Mucosa of descending colon (tissue), 3 donors: ENCODE results near the gene SAMD4A. TPM values are rescaled to one million over a fixed set of nuclear protein-coding genes. Genes with fewer than 3 reads are reported as not detected.

Experiments used
- ATAC-seq: fragments of 200-7000 bp; cut with Tn5 transposase; one replicate; pipeline ENCODE4 v1.9.1; 2020; ENCODE audit warnings: mild to moderate bottlenecking, moderate library complexity
- DNase-seq, 3 donors: peaks; one replicate each; pipeline ENCODE4 v3.0.0-alpha.2; 2020
- H3K36me3 ChIP-seq: fragments of 200-600 bp; one replicate; pipeline ENCODE4 v1.8.0; 2021; ENCODE audit warnings: low read depth, mild to moderate bottlenecking
- H3K4me1 ChIP-seq: fragments of 200-600 bp; one replicate; pipeline ENCODE4 v1.8.0; 2021; ENCODE audit warnings: low read depth, mild to moderate bottlenecking
- H3K4me3 ChIP-seq: fragments of 200-600 bp; one replicate; pipeline ENCODE4 v1.8.0; 2021; ENCODE audit warnings: mild to moderate bottlenecking
- H3K9me3 ChIP-seq: fragments of 200-600 bp; one replicate; pipeline ENCODE4 v1.8.0; 2021; ENCODE audit warnings: mild to moderate bottlenecking
- intact Hi-C, 2 donors: fragments of 100-400 bp; cut with DNase I in 1 of 2; cut with micrococcal nuclease in 1 of 2; formaldehyde crosslinking; loops; one replicate each; pipeline versions ENCODE4 v1.11.0 to v1.11.1; 2022; cut with DNase I, micrococcal nuclease
- total RNA-seq, 3 donors: library from RNA; stranded (reverse); fragmentation: NEBNext Ultra II Directional in 2 of 3; extraction: Animal tissue kit (Norgen Biotek cat#: 25700) in 2 of 3; gene quantifications; one replicate each; pipeline versions ENCODE4 v1.2.1 to v1.2.4, GENCODE V29; 2021 to 2023
- TF ChIP-seq, protein P1 (sequence below): fragments of 200-600 bp; IDR thresholded peaks from one replicate; pipeline ENCODE4 v1.8.0; 2022; ENCODE audit warnings: antibody characterized with exemption, mild to moderate bottlenecking
- donor health status: DM: no; HTN: no; CAD: no; lungs with moderate emphysema.
- donor health status: DM: no; HTN: no; CAD: no.
- donor health status: DM: no; HTN: yes; CAD: no.

Gene SAMD4A
- total RNA-seq, 3 donors from 2014 or later = 14.7 to 82.1 (median 16.5) TPM

DNA sequence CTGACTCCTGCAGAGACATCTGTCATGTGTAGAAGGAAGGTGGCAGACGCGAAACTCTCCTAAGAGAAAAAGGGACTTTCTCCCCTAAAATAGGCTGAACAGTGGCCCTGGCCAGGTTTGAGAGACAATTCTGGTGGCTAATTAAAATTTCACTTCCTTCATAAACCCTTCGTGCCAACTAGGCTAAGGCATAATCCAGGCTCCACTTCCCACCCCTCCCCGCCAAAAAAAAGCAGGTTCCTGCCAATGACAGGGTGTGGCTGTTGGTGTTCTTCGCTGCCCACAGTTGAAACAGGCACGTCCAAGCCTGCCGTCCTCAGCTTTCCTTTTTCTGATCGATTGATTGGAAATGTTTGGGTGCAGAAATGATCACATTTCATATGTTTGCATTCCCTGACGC lies 191.1 kb downstream of the SAMD4A start:
- ATAC-seq (peak; percentile 79), DNase-seq (peak in 2 of 3 donors; percentile 55 to 61)
- no peak overlapping the region for H3K4me3 ChIP-seq
- peaks cover 3% of the 10 kb centered on the region for H3K4me1 ChIP-seq
- intact Hi-C loops = no loop called here
- H3K36me3 ChIP-seq = no peaks in the 10 kb centered on the region
- TF ChIP-seq, protein P1, sequence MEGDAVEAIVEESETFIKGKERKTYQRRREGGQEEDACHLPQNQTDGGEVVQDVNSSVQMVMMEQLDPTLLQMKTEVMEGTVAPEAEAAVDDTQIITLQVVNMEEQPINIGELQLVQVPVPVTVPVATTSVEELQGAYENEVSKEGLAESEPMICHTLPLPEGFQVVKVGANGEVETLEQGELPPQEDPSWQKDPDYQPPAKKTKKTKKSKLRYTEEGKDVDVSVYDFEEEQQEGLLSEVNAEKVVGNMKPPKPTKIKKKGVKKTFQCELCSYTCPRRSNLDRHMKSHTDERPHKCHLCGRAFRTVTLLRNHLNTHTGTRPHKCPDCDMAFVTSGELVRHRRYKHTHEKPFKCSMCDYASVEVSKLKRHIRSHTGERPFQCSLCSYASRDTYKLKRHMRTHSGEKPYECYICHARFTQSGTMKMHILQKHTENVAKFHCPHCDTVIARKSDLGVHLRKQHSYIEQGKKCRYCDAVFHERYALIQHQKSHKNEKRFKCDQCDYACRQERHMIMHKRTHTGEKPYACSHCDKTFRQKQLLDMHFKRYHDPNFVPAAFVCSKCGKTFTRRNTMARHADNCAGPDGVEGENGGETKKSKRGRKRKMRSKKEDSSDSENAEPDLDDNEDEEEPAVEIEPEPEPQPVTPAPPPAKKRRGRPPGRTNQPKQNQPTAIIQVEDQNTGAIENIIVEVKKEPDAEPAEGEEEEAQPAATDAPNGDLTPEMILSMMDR = no peak
- H3K9me3 ChIP-seq = no peaks in the 10 kb centered on the region

DNA sequence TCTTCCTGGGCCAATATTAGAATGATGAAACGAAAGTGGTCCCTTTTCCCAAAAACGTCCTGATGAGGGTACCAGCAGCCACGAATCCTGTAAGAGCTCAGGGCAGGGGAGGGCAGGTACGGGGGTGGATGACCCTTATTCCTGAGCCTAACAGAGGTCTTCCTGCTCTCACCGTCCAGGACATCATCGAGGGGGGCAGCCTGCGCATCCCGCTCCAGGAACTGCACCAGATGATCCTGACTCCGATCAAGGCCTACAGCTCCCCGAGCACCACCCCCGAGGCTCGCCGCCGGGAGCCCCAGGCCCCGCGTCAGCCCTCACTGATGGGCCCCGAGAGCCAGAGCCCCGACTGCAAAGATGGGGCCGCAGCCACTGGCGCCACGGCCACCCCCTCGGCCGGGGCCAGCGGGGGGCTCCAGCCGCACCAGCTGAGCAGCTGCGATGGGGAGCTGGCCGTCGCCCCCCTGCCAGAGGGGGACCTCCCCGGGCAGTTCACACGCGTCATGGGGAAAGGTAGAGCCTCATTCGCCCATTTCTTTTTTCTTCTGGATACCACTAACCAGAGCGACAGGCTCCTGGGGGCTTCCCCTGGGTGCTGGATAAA lies 193.2 kb downstream of the SAMD4A start:
- H3K36me3 ChIP-seq = no peaks in the 10 kb centered on the region
- no peak overlapping the region for H3K4me3 ChIP-seq
- DNase-seq (no peak), ATAC-seq (no peak)
- peaks cover 3% of the 10 kb centered on the region for H3K4me1 ChIP-seq
- intact Hi-C loops = no loop called here
- TF ChIP-seq, protein P1 = no peak
- H3K9me3 ChIP-seq = no peaks in the 10 kb centered on the region

DNA sequence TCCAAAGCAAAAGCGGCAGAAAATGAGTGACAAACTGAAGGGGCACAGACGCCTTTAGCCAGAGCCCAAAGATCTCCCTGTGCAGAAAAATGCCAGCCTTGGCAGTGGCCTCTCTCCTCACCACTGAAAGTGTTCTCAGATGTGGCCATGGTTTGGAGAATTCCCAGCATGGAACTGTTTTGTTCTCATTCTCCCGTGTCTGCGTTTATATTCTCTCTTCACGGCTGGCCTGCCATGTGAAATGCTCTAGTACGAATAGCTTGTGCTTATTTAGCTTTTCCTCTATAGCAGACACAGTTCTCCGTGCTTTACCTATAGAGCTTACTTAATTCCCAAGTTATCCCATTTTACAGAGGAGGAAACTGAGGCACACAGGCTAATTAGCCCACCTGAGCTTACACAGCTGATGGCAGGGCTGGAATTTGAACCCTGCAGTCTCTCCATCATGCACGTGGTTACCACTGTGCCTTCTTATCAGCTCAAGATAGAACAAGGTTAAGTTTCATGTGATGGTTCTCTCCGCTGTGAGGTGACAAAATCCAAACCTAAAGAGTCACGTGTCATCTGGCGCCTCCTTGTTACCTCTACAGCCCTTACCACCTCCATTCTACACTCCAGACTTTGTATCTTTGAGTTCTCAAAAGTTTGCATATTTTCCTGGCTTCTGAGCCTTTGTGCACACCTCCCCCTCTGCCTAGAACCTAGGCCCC lies 194.1 kb downstream of the SAMD4A start:
- Histone ChIP-seq H3K4me3 (no peak overlapping the region), H3K36me3 (no peaks in the 10 kb centered on the region), H3K9me3 (no peaks in the 10 kb centered on the region), H3K4me1 (peaks cover 3% of the 10 kb centered on the region)
- TF ChIP-seq, protein P1 = no peak
- intact Hi-C loops = no loop called here
- no peak for DNase-seq
- ATAC-seq = no peak

DNA sequence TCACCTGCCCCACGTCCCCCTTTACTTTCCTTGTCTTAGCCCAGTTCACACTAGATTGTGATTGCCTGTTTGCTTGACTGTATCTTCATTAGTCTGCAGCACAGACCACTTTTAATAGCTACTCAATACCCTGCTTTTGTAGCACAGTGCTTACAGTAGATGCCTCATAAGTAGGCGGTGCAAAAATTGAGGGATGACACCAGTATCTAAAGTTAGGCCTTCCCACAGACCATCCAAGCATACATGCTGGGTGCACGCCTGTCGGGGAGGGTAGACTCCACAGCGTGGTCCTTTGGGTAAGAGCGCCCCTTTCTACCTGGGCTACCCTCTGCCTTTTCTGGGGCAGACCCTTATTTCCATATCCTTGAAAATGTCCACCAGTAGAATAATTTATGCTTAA lies 194.9 kb downstream of the SAMD4A start:
- Histone ChIP-seq H3K9me3 (no peaks in the 10 kb centered on the region), H3K36me3 (no peaks in the 10 kb centered on the region), H3K4me3 (no peak overlapping the region), H3K4me1 (peaks cover 3% of the 10 kb centered on the region)
- intact Hi-C loops = no loop called here
- TF ChIP-seq, protein P1 = no peak
- no peak for ATAC-seq
- no peak for DNase-seq

DNA sequence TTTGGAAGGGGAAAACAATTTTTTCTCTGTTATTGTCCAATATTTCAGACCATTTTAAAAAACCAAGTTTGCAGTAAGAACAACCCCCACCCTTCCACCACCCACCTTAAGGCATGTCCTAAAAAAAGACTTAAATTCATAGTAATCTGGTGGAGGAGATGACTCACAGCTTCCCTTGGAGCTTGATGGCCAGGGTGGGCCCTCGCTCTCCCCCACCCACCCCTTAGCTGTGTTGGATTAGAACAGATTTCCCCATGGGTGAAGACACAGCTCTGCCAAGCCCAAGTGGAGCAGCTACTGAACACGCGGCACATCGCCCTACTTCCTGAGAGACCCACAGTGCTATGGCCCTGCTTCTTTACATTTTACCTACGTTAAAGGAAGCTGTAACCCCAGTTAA lies 195.4 kb downstream of the SAMD4A start:
- intact Hi-C loops = no loop called here
- DNase-seq = no peak
- no peak for ATAC-seq
- H3K4me1 ChIP-seq = peaks cover 3% of the 10 kb centered on the region
- no peaks in the 10 kb centered on the region for H3K36me3 ChIP-seq
- H3K9me3 ChIP-seq = no peaks in the 10 kb centered on the region
- H3K4me3 ChIP-seq = no peak overlapping the region
- TF ChIP-seq, protein P1 = no peak
